ENCODE data around the gene RHNO1. TPM values are rescaled to one million over a fixed set of nuclear protein-coding genes. Genes with fewer than 3 reads are reported as not detected.

The RHNO1 gene, protein sequence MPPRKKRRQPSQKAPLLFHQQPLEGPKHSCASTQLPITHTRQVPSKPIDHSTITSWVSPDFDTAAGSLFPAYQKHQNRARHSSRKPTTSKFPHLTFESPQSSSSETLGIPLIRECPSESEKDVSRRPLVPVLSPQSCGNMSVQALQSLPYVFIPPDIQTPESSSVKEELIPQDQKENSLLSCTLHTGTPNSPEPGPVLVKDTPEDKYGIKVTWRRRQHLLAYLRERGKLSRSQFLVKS
- 10 to 100 TPM in 11 of 12 donors, not detected in 1; 19.4 to 44.7 (median 27.3) TPM for polyA plus RNA-seq (ENCODE audit: insufficient read length in 12 of 12)
- long read RNA-seq, donor 1, transcript RHNO1-204 (3 exons, 1,870 nt), result major isoform, 8 of 17 reads
- long read RNA-seq, donor 1, transcript RHNO1-210 (1 exons, 1,008 nt), result minor isoform, 7 of 17 reads
- long read RNA-seq, donor 1, partial matches to known transcripts, result 0 of 17 reads
- long read RNA-seq, donor 1, other reads (novel, unspliced or antisense), result 0 of 17 reads
- long read RNA-seq, donor 2, transcript RHNO1-210 (1 exons, 1,008 nt), result minor isoform, 8 of 20 reads
- long read RNA-seq, donor 2, transcript RHNO1-204 (3 exons, 1,870 nt), result major isoform, 9 of 20 reads
- long read RNA-seq, donor 2, partial matches to known transcripts, result 0 of 20 reads
- long read RNA-seq, donor 2, other reads (novel, unspliced or antisense), result 0 of 20 reads
- long read RNA-seq, donor 3, partial matches to known transcripts, result 0 of 6 reads
- long read RNA-seq, donor 3, other reads (novel, unspliced or antisense), result 0 of 6 reads
- long read RNA-seq, donor 4, partial matches to known transcripts, result 0 of 7 reads
- long read RNA-seq, donor 4, other reads (novel, unspliced or antisense), result 0 of 7 reads
- long read RNA-seq, donor 5, result 0 reads
- long read RNA-seq, donor 6, transcript RHNO1-204 (3 exons, 1,870 nt), result major isoform, 5 of 8 reads
- long read RNA-seq, donor 6, partial matches to known transcripts, result 0 of 8 reads
- long read RNA-seq, donor 6, other reads (novel, unspliced or antisense), result 0 of 8 reads
- long read RNA-seq, donor 7, partial matches to known transcripts, result 0 of 6 reads
- long read RNA-seq, donor 7, other reads (novel, unspliced or antisense), result 0 of 6 reads
- long read RNA-seq, donor 8, transcript RHNO1-204 (3 exons, 1,870 nt), result minor isoform, 6 of 15 reads
- long read RNA-seq, donor 8, transcript RHNO1-210 (1 exons, 1,008 nt), result major isoform, 8 of 15 reads
- long read RNA-seq, donor 8, partial matches to known transcripts, result 0 of 15 reads
- long read RNA-seq, donor 8, other reads (novel, unspliced or antisense), result 0 of 15 reads
- long read RNA-seq, donor 9, partial matches to known transcripts, result 0 of 9 reads
- long read RNA-seq, donor 9, other reads (novel, unspliced or antisense), result 0 of 9 reads
- long read RNA-seq, donor 10, transcript RHNO1-210 (1 exons, 1,008 nt), result major isoform, 6 of 11 reads
- long read RNA-seq, donor 10, partial matches to known transcripts, result 0 of 11 reads
- long read RNA-seq, donor 10, other reads (novel, unspliced or antisense), result 0 of 11 reads
- long read RNA-seq, donor 11, transcript RHNO1-204 (3 exons, 1,870 nt), result minor isoform, 6 of 21 reads
- long read RNA-seq, donor 11, transcript RHNO1-210 (1 exons, 1,008 nt), result major isoform, 11 of 21 reads
- long read RNA-seq, donor 11, partial matches to known transcripts, result 0 of 21 reads
- long read RNA-seq, donor 11, other reads (novel, unspliced or antisense), result 0 of 21 reads

DNA sequence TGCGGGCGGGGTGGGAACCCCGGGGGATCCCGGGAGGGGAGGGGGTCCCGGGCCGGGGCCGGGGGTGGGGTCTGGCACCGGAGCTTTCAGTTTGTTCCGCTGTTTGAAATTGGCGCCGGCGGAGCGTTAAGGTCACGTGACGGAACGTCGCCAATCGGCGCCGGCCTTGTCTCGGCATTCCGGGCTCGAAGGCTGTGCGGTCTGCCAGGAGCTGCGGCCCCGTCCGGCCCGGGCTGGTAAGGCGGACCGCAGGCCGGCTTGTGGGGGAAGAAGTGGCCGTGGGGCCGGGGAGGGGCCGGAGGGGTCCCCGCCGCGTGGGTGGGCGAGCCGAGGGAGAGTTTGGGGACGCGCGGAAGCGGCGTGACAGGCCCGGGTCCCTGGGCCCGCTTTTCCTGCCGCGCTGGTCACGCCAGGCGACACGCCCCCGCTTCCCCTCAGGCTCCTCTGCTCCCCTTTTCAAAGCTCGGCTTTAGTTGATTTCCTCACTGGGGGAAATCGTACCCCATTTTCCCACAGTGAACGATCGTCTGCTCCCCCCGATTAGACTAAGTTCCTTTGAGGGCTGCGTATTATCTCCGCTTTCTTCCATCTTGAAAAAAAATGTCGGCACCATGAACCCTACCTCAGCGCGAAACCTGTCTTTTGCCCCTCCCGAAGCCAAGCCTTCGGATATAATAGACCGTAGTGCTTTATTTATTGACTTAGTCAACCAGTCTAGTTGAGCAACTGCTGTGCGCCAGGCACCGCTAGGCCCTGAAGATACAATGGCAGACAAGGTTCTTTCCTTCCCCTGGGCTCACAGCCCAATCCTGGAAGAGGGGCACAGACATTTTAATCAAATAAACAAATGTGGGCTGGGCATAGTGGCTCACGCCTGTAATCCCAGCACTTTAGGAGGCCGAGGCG, at the start of gene RHNO1, which contains the start of gene FOXM1:
RHNO1 (plus strand) TSS at position 177 of the 906 bp plus-strand sequence. CDS start 8,144 bp downstream, outside the sequence.
FOXM1 (minus strand) TSS at position 128 of the 906 bp plus-strand sequence. CDS start 2,696 bp downstream, outside the sequence.
- DNase-seq, result peak; percentile 94

DNA sequence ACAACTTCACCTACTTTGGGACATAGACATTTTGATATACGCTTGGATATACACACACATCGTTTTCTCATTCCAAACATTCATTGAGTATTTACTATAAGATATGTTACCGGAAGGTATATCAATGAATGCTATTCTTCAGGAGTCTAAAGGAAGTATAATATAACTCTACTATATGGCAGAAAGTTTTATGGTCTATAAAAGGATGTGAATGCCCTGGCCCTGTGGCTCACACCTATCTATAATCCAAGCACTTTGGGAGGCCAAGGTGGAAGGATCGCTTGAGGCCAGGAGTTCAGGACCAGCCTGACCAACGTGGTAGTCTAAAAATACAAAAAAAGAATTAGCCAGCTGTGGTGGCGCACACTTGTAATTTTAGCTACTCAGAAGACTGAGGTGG, 47.7 kb upstream of the RHNO1 start:
- DNase-seq, result no peak

DNA sequence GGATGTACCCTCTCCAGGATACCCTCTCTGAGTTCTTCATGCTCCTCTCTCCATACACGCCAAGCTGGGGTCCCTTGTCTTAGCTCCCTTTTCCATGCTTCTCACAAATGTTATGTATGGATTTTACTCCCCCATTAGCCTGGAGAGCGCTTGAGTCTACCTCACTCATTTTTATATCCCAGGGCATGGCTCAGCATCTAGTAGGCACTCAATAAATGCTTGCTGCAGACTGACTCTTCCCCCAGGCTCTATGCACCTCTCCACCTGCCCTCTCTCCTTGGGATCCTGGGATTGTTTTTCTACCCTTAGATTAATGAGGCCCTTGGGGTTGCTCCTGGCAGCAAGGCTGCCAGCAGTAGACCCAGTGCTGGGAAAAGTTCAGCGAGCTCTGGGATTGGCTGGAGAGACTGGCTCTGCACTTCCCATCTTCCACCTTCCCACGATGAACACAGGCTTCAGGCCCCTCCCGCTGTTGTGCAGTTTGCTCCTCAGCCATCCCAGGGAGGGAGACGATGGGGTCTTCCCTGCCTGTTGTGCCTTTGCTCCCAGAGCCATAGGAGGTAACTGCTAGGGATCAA, 44.4 kb upstream of the RHNO1 start:
- DNase-seq, result no peak

DNA sequence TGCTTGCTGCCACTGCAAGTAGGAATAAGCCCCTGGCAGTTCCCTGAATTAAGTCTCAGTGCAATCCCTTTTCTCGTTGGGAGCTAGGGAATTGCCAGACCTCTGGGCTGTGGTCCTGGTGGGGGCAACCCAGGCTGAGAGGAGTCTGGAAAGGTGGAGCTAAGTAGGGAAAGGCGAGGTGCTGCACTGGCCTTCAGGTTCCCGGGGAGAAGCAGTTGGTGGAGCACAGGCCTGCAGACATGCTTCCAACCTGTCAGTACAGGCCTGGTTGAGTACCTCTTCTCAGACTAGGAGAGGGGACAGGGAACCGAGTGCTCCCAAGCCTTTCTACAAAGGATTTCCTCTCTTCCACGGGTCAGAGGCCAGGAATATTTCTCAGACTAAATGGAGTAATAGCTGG, 43.7 kb upstream of the RHNO1 start:
- no peak for DNase-seq

DNA sequence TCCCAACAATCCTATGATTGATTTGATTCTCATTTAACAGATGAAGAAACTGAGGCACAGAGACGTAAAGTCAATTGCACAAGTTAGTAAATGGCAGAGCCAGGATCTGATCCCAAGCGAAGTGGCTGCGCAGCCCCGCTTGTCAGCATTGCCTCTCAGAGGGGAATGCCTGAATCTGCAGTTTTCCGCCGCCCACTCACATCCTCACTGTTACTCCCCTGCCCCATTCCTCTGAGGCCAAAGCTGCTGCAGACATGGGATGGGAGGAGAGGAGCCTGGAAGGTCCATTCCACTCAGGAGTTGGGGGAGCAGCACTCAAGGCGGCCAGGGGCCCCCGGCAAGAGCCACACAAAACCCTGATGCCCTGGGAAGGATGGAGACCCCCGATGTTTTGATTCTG, 43.2 kb upstream of the RHNO1 start:
- no peak for DNase-seq

DNA sequence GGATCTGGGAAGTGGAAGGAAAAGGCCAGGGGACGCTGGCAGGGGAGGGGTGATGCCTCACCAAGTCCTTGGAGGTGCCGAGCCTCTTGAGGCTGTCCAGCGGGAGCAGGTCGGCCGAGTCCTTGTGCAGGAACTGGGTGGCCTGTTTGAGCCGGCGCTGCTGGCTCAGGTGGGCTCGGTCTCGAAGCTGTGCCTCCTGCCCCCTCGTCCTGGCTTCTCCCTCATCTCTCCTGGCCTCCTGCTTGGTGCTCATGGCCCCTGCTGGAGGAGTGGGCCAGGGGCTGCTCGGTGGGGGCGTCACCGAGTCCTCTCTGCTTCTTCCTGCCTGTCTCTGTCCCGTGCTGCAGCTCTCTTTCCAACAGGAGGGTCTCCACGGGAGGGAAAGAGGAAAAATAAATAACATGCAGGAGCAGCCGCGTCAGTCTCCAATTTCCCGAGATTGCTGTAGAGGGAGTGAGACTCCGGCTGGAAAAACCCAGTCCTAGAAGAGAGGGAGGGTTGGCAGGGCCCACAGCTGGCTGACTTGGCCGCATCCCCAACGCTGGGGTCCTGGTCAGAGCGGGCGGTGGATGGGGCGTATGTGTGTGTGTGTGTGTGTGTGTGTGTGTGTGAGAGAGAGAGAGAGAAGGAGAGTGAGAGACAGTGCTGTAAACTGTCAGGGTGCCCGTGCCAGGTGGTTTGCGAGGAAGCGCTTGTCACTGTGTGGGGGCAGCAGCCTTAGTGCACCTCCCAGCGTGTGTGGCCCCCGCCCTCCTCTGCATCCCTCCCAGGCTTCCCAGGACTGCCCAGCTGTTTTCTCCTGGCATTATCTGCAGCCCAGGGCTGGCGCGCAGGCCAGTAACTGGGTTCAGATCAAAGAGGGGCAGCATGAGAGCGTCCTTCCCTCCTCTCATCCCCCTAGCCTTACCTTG, 42.2 kb upstream of the RHNO1 start, which contains the start of gene NRIP2:
NRIP2 (minus strand) TSS at position 455 of the 911 bp plus-strand sequence; CDS start at position 403, 52 bp downstream.
- peak; percentile 74 for DNase-seq

DNA sequence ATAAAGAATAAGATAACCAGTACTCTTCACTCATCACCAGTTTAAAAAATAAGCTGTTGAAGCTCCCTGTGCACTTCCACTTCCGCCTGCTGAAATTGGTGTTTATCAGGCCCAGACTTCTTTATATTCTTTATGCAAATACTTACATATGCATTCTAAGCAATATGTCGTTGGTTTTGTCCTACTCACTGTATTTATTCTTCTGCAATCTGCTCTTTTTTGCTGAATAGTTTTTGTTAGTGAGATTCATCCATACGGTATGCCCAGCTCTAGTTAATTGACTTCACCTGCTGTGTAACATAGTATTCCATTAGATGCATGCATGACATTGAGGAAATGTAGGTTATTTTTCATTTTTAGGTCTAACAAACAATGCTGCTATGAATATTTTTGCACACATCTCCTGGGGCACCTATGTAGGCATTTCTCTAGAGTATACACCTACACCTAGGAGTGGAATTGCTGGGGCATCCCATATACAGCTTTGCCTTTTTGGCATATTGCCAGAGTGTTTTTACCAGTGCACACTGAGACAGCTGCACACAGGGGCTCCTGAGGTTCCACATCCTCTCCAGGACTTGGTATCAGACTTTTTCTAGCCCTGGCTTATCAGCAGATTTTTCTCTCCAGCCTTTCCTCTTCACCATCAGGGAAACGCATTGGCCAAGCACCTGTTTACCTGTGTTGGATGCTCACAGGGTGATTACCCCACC, 41.2 kb upstream of the RHNO1 start:
- no peak for DNase-seq

DNA sequence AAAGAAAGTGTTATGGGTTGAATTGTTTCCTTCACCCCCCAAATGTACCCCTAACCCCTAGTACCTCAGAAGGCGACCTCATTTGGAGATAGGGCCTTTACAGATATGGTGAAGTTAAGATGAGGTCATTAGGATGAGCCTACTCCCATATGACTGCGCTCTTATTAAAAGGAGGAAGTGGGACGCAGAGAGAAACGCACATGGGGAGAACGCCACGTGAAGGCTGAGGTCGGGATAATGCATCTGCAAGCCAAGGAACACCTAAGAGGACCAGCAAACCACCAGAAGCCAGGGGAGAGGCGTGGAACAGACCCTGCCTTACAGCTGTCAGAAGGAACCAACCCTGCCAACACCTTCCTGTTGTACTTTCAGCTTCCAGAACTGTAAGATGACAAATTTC, 40.4 kb upstream of the RHNO1 start:
- DNase-seq, result no peak

DNA sequence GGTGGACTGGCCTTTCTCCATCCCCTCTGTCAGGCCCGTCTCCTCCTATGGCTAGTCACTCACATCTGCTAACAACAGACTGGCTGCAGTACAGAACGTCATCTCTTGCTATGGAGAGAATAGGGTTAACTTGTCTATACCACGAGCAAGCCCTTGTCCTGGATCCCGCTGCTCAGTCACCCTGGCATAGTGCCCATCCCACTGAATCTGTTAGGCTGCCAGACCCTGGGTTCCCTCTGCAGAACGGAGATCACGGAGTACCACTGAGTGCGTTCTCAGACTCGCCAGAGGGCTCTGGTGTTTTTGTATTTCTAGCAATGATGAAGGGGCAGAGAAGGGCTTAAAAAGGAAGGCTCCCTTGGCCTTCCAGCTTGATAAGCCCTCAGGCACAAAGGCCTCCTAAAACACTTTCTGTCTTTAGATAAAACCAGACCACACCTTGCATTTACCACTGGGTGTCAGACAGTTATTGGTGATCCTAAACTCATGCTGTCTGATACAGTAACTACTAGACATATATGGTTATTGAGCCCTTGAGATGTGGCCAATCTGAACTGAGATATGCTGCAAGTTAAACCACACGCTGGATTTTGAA, 35.9 kb upstream of the RHNO1 start:
- DNase-seq, result no peak

DNA sequence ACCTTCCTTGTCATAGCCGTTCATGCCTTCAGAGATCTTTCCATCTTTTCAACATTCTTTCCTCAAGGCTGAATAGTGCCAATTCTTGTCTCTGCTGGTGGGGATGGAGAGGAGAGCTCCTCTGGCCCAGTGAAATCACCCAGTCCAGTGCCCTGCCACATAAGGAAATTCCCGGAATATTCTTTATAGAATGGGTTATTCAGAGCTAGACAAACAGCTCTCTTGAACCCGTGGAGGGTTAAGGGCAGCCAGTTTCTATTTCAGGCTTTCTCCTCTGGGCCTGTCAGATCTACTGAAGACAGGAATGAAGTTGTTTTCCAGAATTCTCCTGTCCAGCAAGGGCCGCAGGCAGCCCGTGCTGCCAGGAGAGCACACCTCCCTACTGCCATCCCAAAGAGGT, 34.1 kb upstream of the RHNO1 start:
- no peak for DNase-seq

DNA sequence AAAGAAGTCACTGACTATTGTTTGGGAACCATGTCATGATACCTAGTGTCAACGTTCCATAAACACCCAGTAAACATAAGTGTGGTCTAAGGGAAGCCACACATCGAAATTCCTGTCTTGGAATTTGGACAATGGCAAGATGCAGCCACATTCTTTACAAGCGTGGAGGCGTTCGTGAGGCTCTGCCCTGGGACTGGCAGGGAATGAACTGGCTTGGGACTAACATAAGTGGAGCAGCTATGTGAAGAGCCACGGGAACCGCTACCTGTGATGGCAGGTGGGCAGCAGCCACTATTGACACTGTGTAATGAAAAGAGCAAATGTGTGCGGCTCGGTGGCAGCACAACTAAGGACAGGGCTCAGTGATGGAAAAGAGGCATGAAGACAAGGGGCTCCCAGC, 32.2 kb upstream of the RHNO1 start:
- DNase-seq, result no peak

DNA sequence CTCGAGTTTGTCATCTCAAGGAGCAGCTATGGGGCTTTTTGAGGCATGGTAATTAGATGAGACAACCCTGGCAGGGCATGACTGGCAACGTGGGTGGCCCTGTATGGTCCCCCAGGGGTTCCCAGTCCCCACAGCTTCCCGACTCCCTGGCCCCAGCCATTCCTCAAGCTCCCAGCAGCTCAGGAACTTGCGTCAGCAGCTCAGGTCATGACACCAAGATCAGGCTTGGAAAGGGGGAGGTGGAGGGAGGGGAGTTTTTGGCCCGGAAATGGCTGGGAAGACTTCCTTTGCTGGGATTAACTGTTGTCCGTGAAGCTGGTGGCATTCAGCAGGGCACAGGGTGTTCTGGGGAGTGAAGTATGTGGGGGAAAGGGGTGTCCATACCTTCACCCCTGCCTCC, 31.7 kb upstream of the RHNO1 start:
- no peak for DNase-seq

DNA sequence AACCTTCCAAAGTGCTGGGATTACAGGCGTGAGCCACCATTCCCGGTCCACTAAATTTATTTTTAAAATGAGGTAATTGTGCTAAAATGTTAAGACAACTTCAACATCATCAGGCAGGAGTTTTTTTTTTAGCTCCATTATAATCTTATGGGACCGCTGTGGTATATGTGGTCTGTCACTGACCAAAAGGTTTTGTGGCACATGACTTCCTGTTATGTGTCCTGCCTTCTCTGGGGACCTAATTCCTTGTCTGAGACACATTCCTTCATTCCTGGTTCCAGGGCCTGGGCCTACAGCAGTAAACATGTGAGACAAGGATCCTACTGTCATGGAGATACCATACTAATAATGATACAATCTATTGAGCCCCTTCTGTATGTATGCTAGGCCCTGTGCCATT, 25.1 kb upstream of the RHNO1 start:
- DNase-seq, result no peak

DNA sequence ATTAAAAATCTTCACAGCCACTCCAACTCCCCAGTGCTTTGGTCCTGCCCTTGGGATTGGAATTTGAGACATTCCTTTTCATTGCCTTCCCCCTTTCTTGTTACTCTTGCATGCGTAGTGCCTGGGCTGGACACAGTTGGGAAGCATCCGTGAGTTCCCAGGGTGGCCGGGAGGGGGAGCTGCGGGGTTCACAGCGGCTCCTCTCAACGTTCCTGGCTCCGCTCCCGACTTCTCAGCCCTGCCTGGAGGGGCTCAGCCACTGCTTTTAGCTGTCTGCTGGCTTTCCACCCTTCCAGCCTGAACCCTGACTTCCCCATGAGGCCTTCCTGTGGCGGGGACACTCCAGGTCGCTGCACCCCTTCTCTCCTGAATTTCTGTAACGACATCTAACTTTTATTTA, 23.4 kb upstream of the RHNO1 start:
- DNase-seq, result peak; percentile 83

DNA sequence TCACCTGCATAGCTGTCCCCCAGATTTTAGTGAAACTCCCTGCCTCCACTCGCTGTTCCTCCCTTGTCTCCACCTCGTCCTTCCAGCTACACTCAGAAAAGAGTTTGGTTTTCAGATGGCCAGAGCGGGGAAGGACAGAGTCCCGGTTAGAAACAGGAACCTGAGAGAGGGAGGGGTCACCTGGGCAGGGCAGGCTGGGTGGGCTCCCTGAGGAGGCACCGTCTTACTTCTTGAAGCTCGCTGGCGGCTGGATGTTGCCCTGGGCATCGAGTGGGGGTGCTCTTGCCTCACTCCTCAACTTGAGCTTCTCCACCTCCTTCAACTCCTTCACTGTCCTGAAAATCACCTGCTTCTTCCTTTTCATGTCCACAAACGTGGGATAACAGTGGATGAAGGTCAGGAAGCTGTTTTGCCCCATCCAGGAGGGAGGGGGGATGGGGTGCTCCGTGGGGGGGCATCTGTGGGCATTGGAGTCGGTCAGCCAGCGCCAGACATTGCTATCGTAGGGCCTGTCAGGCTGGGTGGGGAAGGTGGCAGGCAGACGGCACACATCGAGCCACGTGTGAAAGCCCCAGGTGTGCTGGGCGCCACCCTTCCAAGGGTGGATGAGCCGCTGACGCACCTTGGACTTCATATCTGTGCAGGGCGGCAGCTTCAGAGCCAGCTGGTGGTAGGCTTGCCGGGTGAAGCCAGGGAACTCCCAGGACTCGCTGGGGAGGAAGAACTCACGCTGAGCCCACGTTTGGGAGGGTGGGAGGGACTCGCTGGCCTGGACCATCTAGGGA, 22.2 kb upstream of the RHNO1 start:
- DNase-seq, result no peak

DNA sequence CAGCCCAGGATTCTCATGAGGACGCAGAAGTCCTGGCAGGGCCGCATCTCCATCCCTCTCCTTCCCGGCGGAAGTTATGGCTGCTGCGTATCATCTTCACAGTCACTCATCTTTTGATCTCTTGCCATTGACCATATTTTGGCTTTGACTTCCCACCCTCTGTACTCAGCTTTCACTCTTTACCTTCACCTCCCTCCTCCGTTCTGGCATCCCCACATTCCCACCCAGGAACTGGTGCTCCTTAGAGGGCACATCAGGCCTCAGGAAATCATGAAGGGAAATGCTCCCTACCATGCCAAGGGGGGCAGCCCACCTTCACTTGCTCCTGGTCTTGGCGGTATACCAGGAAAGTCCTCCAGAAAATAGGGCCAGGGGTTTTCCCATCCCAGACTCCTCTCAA, 21.5 kb upstream of the RHNO1 start:
- DNase-seq, result no peak

Measured in muscle of arm (tissue), 14 donors.